HFF-Myc (cell line): Measurements from ENCODE around the gene RHOT2.
A peak's percentile ranks its signal among the peaks of the same experiment; 100 is the strongest.

Experiments
- DNase-seq: peaks from one replicate; pipeline ENCODE4 v3.0.0-alpha.2; 2011; ENCODE audit warnings: low read depth; ENCODE audit errors: extremely low read depth
- H3K4me3 ChIP-seq: replicated peaks from 2 replicates; pipeline ENCODE4 v1.5.1; 2011; ENCODE audit warnings: low read depth, mild to moderate bottlenecking, control low read depth, low read length
- CTCF ChIP-seq: IDR thresholded peaks from 2 replicates; pipeline ENCODE4 v1.5.1; 2012; ENCODE audit warnings: mild to moderate bottlenecking, low read depth, low read length, control low read depth; ENCODE audit errors: missing control alignments

RHOT2 gene

DNA sequence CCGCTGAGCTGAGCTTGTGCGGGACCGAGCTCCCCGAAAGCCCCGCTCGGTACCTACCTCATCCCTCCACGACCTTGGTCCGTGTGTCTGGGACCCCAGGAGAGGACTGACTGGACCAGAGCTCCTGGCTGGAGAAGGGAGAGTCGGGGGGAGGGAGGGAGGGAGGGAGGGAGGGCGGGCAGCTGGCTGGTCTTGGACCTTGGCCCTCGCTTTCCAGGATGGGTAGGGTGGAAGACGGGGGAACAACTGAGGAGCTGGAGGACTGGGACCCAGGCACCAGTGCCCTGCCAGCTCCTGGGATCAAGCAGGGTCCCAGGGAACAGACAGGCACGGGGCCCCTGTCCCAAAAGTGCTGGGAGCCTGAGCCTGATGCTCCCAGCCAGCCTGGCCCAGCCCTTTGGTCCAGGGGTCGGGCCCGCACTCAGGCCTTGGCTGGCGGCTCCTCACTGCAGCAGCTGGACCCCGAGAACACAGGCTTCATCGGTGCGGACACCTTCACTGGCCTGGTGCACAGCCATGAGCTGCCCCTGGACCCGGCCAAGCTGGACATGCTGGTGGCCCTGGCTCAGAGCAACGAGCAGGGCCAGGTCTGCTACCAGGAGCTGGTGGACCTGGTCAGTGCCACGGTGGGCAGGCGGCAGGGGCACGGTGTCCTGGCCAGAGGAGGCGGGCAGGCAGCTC is 8.1 kb downstream of the RHOT2 start:
- no peak overlapping the region; the same call in 1 of the 2 replicates for H3K4me3 ChIP-seq
- no peak for DNase-seq

GRCh38 chr16:676565-676902 is 8.6 kb downstream of the RHOT2 start:
- H3K4me3 ChIP-seq = no peak overlapping the region
- DNase-seq = no peak
- TF ChIP-seq CTCF = no peak

More for the DNA sequence above, 8.1 kb downstream of the RHOT2 start:
- TF ChIP-seq CTCF = no peak

DNA sequence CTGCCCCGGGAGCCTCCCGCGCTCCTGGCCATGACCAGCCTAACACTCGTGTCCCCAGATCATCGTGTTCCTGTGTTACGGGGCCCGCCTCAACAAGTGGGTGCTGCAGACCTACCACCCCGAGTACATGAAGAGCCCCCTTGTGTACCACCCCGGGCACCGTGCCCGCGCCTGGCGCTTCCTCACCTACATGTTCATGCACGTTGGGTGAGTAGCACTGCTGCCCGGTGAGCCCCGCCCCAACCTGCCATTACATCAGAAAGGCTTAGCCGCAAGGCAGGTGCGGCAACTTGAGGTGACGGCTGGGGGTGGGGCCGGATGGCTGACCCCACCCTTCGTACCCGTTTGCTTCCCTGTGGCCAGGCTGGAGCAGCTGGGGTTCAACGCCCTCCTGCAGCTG is 9.0 kb downstream of the RHOT2 start:
- no peak for DNase-seq
- TF ChIP-seq CTCF = no peak
- no peak overlapping the region for H3K4me3 ChIP-seq

- no peak overlapping the region for H3K4me3 ChIP-seq
- no peak for TF ChIP-seq CTCF
- no peak for DNase-seq
Measured at GRCh38 chr16:677316-678190, 9.6 kb downstream of the RHOT2 start.

- TF ChIP-seq CTCF = no peak
- DNase-seq = no peak
- no peak overlapping the region for H3K4me3 ChIP-seq
Measured at GRCh38 chr16:678209-678857, 10.4 kb downstream of the RHOT2 start.

DNA sequence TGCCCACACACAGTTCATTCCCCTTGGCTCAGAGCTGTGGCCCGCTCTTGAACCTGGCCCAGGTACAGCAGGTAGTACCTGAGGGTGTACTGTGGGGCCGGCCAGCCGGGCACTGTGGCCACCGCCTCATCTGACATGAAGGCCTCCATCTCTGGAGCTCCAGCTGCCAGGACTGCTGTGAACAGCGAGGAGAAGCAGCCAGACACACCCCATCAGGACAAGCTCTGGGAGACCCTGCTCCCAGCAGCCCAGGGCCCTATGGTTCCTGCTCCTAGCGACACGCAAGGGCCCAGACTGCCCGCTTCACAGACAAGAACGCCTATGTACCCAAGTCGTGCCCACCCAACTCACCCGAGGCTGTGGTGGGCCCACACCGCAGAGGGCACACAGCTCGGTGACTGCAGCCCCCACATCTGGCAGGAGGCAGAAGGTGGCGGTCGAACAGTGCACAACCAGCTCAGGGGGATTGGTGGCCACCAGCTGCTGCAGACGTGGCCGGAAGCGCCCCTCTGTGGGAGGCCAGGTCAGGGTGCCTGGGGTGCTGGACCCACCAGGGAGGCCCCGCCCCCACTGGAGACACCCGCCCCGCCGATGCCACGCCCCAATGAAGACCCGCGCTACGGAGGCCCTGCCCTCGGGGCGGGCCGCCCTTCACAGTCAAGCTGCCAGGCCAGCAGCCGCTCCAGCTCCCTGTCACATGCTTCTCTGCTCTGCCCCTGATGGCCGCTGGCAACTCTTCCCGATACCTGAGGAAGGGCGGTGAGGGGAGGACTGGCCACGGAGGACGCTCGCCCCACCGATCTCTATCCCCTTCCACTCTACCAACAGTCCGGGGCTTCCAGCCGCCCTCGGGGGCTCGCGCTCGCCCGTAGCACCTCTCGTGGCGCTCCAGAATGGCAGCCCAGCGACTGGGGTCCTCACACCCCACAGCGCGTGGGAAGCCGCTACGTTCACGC is 11.2 kb downstream of the RHOT2 start:
- peak overlapping the region; percentile 34 for H3K4me3 ChIP-seq

More for the DNA sequence above, 11.2 kb downstream of the RHOT2 start:
- no peak for DNase-seq
- no peak for TF ChIP-seq CTCF
